Measurements from ENCODE around the gene GRIA2.
A peak's percentile ranks its signal among the peaks of the same experiment; 100 is the strongest.

DNA sequence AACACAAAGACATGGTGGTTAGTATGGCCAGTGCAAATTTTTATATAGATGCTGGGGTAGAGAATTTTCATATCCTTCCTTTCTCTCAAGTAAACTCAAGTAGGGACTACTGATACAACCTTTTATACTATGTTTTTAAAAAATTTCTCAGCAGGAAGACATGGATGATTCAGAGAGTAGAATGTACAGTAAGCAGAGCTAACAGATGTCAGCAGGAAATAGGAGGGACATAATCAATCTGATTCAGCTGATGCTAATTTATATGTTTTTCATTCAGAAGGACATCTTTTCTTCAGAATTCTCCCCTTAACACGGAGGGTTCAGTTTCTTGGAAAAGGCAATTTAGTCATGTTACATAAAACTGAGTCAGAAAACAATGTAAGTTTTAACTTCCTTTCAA lies 95.4 kb downstream of the GRIA2 start:
- TF ChIP-seq CTCF (IDR thresholded peaks at IDR 0.05; ENCODE audit: extremely low read depth in 1 of 2, insufficient read depth in 1 of 2, low read depth in 1 of 2, low read length in 2 of 2) (no peak), POLR2AphosphoS5 (IDR thresholded peaks at IDR 0.05; ENCODE audit: insufficient read depth, low read depth, low read length) (no peak), POLR2A (IDR thresholded peaks at IDR 0.05; ENCODE audit: low read depth, low read length) (no peak), MAX (IDR thresholded peaks at IDR 0.05; ENCODE audit: insufficient read depth, insufficient read length) (no peak), EZH2 (IDR thresholded peaks at IDR 0.05; ENCODE audit: borderline replicate concordance, low read depth, low read length, severe bottlenecking) (no peak), FOS (IDR thresholded peaks at IDR 0.05; ENCODE audit: borderline replicate concordance, insufficient read depth, low read length) (peak; percentile 71), MYC (IDR thresholded peaks at IDR 0.05; ENCODE audit: low read depth, low read length) (no peak), GATA2 (IDR thresholded peaks at IDR 0.05; ENCODE audit: insufficient read depth, insufficient read length, low read depth, low read length) (no peak), JUN (IDR thresholded peaks at IDR 0.05; ENCODE audit: borderline replicate concordance, insufficient read depth, insufficient read length, low read depth) (no peak)
